ENCODE results near the gene ATP1B3.

DNA sequence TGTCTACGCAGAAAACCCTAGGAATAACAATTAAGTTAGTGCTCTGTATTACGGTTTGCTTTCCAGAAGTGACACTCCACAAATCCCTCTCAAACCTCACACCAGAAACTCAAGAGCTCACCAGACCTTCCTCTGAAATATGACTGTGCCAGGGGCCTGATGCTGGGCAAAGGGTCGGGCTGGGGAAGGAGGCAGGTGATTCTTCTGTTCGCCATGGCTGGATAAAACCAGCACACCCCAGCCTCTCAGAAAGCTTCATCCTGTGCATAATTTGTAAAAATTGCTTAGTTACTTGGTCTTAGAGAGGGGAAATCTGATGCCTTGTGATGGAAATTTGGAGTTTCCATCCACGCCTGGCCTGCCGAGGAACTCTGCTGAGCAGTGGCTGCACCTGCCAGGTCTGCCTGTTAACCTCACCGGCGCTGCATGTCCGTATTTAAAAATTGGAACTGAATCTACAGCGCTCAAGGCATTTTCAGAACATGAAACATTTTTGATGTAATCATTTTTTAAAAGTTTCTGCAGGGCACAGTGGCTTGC is 22.7 kb upstream of the ATP1B3 start:
- no peak for TF ChIP-seq EZH2 (IDR thresholded peaks at IDR 0.05; ENCODE audit: low read length)
- TF ChIP-seq, protein P1, sequence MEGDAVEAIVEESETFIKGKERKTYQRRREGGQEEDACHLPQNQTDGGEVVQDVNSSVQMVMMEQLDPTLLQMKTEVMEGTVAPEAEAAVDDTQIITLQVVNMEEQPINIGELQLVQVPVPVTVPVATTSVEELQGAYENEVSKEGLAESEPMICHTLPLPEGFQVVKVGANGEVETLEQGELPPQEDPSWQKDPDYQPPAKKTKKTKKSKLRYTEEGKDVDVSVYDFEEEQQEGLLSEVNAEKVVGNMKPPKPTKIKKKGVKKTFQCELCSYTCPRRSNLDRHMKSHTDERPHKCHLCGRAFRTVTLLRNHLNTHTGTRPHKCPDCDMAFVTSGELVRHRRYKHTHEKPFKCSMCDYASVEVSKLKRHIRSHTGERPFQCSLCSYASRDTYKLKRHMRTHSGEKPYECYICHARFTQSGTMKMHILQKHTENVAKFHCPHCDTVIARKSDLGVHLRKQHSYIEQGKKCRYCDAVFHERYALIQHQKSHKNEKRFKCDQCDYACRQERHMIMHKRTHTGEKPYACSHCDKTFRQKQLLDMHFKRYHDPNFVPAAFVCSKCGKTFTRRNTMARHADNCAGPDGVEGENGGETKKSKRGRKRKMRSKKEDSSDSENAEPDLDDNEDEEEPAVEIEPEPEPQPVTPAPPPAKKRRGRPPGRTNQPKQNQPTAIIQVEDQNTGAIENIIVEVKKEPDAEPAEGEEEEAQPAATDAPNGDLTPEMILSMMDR (optimal IDR thresholded peaks at IDR 0.05 in 1 of 3, IDR thresholded peaks at IDR 0.05 in 1 of 3, conservative IDR thresholded peaks at IDR 0.05 in 1 of 3; ENCODE audit: extremely low read depth in 1 of 3, insufficient read depth in 2 of 3, low read length in 3 of 3) = no peak

Measured in keratinocyte (primary cell).